ENCODE measurements around the gene CAB39. TPM values are rescaled to one million over a fixed set of nuclear protein-coding genes. Genes with fewer than 3 reads are reported as not detected.
A peak's percentile ranks its signal among the peaks of the same experiment; 100 is the strongest.

The CAB39 gene
- 100 to 1,000 TPM in 3 of 4 donors, 10 to 100 TPM in 1; 88.5 to 115 (median 108) TPM for total RNA-seq

GRCh38 chr2:230712443-230713330, at the start of gene CAB39:
CAB39 (plus strand) TSS chr2:230712842; CDS start chr2:230760002, 47,160 bp downstream.
- no peaks in the 10 kb centered on the region for H3K36me3 ChIP-seq
- no peaks in the 10 kb centered on the region for H3K27me3 ChIP-seq
- 0 to 2% methylated on average over 1 to 11 of the region's 110 CpGs for WGBS, 2 donors (ENCODE audit: low coverage in 1 of 2)
- ATAC-seq: peak; percentile 95
- peak; percentile 92 for TF ChIP-seq POLR2AphosphoS5 (IDR thresholded peaks at IDR 0.05)
- no peak for TF ChIP-seq EP300 (IDR thresholded peaks at IDR 0.05)
- peak; percentile 84 to 90 for TF ChIP-seq POLR2A (IDR thresholded peaks at IDR 0.05)
- peak; percentile 66 to 94 (median 90) for TF ChIP-seq CTCF (IDR thresholded peaks at IDR 0.05)
- H3K4me3 ChIP-seq: peak within 1 kb of the TSS; percentile 64 to 68
- peaks cover 0 to 47% (median 14%) of the 10 kb centered on the region in 3 donors for H3K4me1 ChIP-seq
- H3K9me3 ChIP-seq: no peaks in the 10 kb centered on the region
- H3K27ac ChIP-seq: peak within 1 kb of the TSS; percentile 88 to 97 (median 96)

- 60 to 74% methylated on average over 2 to 3 of the region's 4 CpGs for WGBS, 2 donors (ENCODE audit: low coverage in 1 of 2)
- TF ChIP-seq POLR2A (IDR thresholded peaks at IDR 0.05) (no peak), POLR2AphosphoS5 (IDR thresholded peaks at IDR 0.05) (no peak), EP300 (IDR thresholded peaks at IDR 0.05) (no peak), CTCF (IDR thresholded peaks at IDR 0.05) (no peak)
- H3K9me3 ChIP-seq: no peaks in the 10 kb centered on the region
- no peak overlapping the region for H3K27ac ChIP-seq
- no peaks in the 10 kb centered on the region for H3K27me3 ChIP-seq
- no peaks in the 10 kb centered on the region for H3K36me3 ChIP-seq
- H3K4me3 ChIP-seq: no peak overlapping the region
- peaks cover 0 to 13% (median 0%) of the 10 kb centered on the region in 3 donors for H3K4me1 ChIP-seq
- no peak for ATAC-seq
Measured at GRCh38 chr2:230664128-230664527, 48.5 kb upstream of the CAB39 start.

GRCh38 chr2:230664844-230665243, 47.8 kb upstream of the CAB39 start:
- WGBS, 2 donors (ENCODE audit: low coverage in 1 of 2): 87 to 100% methylated on average over 6 to 7 of the region's 7 CpGs
- TF ChIP-seq EP300 (IDR thresholded peaks at IDR 0.05): no peak
- no peak for TF ChIP-seq POLR2A (IDR thresholded peaks at IDR 0.05)
- ATAC-seq: no peak

GRCh38 chr2:230665263-230665691, 47.4 kb upstream of the CAB39 start:
- TF ChIP-seq POLR2A (IDR thresholded peaks at IDR 0.05): no peak
- no peak for TF ChIP-seq POLR2AphosphoS5 (IDR thresholded peaks at IDR 0.05)
- TF ChIP-seq EP300 (IDR thresholded peaks at IDR 0.05): no peak
- TF ChIP-seq CTCF (IDR thresholded peaks at IDR 0.05): no peak
- Histone ChIP-seq H3K4me3 (no peak overlapping the region), H3K9me3 (no peaks in the 10 kb centered on the region), H3K36me3 (no peaks in the 10 kb centered on the region), H3K4me1 (peaks cover 0 to 8% (median 0%) of the 10 kb centered on the region in 3 donors), H3K27me3 (no peaks in the 10 kb centered on the region), H3K27ac (no peak overlapping the region)
- ATAC-seq: no peak
- 80% methylated on average over 1 of the region's 8 CpGs; no CpG with 5 or more reads in 1 of the 2 donors for WGBS, 2 donors (ENCODE audit: low coverage in 1 of 2)

More at GRCh38 chr2:230664844-230665243, 47.8 kb upstream of the CAB39 start:
- Histone ChIP-seq H3K27me3 (no peaks in the 10 kb centered on the region), H3K27ac (no peak overlapping the region), H3K4me3 (no peak overlapping the region), H3K4me1 (peaks cover 0 to 8% (median 0%) of the 10 kb centered on the region in 3 donors), H3K36me3 (no peaks in the 10 kb centered on the region), H3K9me3 (no peaks in the 10 kb centered on the region)

- Histone ChIP-seq H3K4me3 (no peak overlapping the region), H3K9me3 (no peaks in the 10 kb centered on the region), H3K27me3 (no peaks in the 10 kb centered on the region), H3K27ac (no peak overlapping the region), H3K36me3 (no peaks in the 10 kb centered on the region), H3K4me1 (peaks cover 0 to 8% (median 0%) of the 10 kb centered on the region in 3 donors)
- 85 to 90% methylated on average over 2 to 6 of the region's 8 CpGs for WGBS, 2 donors (ENCODE audit: low coverage in 1 of 2)
- no peak for ATAC-seq
- TF ChIP-seq POLR2AphosphoS5 (IDR thresholded peaks at IDR 0.05): no peak
- TF ChIP-seq EP300 (IDR thresholded peaks at IDR 0.05): no peak
- TF ChIP-seq POLR2A (IDR thresholded peaks at IDR 0.05): no peak
- no peak for TF ChIP-seq CTCF (IDR thresholded peaks at IDR 0.05)
Measured at GRCh38 chr2:230666446-230666845, 46.2 kb upstream of the CAB39 start.
